ENCODE measurements around the gene ESPN.
"Not testable (repeated sequence)": the region's sequence is repeated elsewhere in the genome, so short reads cannot be mapped to it uniquely, and the experiment has no call there.

ESPN gene

GRCh38 chr1:6428453-6428852 lies 3.9 kb downstream of the ESPN start:
- DNase-seq (ENCODE audit: low spot score), result not testable (repeated sequence)

GRCh38 chr1:6429660-6430411 lies 5.3 kb downstream of the ESPN start:
- peak; percentile 27 for DNase-seq (ENCODE audit: low spot score)

GRCh38 chr1:6431645-6432579 lies 7.3 kb downstream of the ESPN start:
- DNase-seq (ENCODE audit: low spot score), result not testable (repeated sequence)

- no peak for DNase-seq (ENCODE audit: low spot score)
These were observed 9.6 kb downstream of the ESPN start for GRCh38 chr1:6434186-6434585.

GRCh38 chr1:6435129-6435528 lies 10.6 kb downstream of the ESPN start:
- no peak for DNase-seq (ENCODE audit: low spot score)

GRCh38 chr1:6435547-6435946 lies 11.0 kb downstream of the ESPN start:
- DNase-seq (ENCODE audit: low spot score), result no peak

- DNase-seq (ENCODE audit: low spot score), result not testable (repeated sequence)
These were observed 11.7 kb downstream of the ESPN start for GRCh38 chr1:6436277-6436676.

GRCh38 chr1:6437012-6437700 lies 12.6 kb downstream of the ESPN start:
- peak; percentile 86 for DNase-seq (ENCODE audit: low spot score)

GRCh38 chr1:6438047-6438525 lies 13.5 kb downstream of the ESPN start:
- DNase-seq (ENCODE audit: low spot score), result peak; percentile 72

GRCh38 chr1:6440198-6441126 lies 15.9 kb downstream of the ESPN start:
- peak; percentile 73 for DNase-seq (ENCODE audit: low spot score)

- DNase-seq (ENCODE audit: low spot score), result no peak
These were observed 17.0 kb downstream of the ESPN start for GRCh38 chr1:6441586-6441985.

- no peak for DNase-seq (ENCODE audit: low spot score)
These were observed 19.0 kb downstream of the ESPN start for GRCh38 chr1:6443339-6444115.

GRCh38 chr1:6444377-6444776 lies 19.8 kb downstream of the ESPN start:
- no peak for DNase-seq (ENCODE audit: low spot score)

- DNase-seq (ENCODE audit: low spot score), result peak; percentile 41
These were observed 20.6 kb downstream of the ESPN start for GRCh38 chr1:6445062-6445763.

GRCh38 chr1:6445929-6446328 lies 21.4 kb downstream of the ESPN start:
- not testable (repeated sequence) for DNase-seq (ENCODE audit: low spot score)

- DNase-seq (ENCODE audit: low spot score), result no peak
These were observed 22.1 kb downstream of the ESPN start for GRCh38 chr1:6446665-6447015.

- DNase-seq (ENCODE audit: low spot score), result no peak
These were observed 22.6 kb downstream of the ESPN start for GRCh38 chr1:6447016-6447817.

GRCh38 chr1:6447818-6448748 lies 23.5 kb downstream of the ESPN start:
- DNase-seq (ENCODE audit: low spot score), result no peak

All from kidney tubule cell (primary cell).